NCI-H748 treated with DMSO at 0.1 percent for 48 hours (cell line): ENCODE measurements around the gene DEFB131B.
"Not testable (repeated sequence)": the region's sequence is repeated elsewhere in the genome, so short reads cannot be mapped to it uniquely, and the experiment has no call there.

Experiments used
- DNase-seq: peaks from one replicate; lab custom pipeline; 2025; lab: John Stamatoyannopoulos, UW

Gene DEFB131B

GRCh38 chr11:71878059-71878458 is at the start of gene DEFB131B:
Gene DEFB131B, plus strand, starts transcription at chr11:71878453. Its CDS starts 0 bp downstream, at chr11:71878453.
- not testable (repeated sequence) for DNase-seq

GRCh38 chr11:71829247-71829646 is 49.0 kb upstream of the DEFB131B start:
- not testable (repeated sequence) for DNase-seq

GRCh38 chr11:71829686-71830085 is 48.6 kb upstream of the DEFB131B start:
- DNase-seq = not testable (repeated sequence)

GRCh38 chr11:71832811-71833210 is 45.4 kb upstream of the DEFB131B start, which contains the start of gene DEFB108B:
Gene DEFB108B, plus strand, starts transcription at chr11:71833200. Its CDS starts 0 bp downstream, at chr11:71833200.
- DNase-seq = not testable (repeated sequence)

- DNase-seq = not testable (repeated sequence)
Observed at GRCh38 chr11:71842720-71843119, 35.5 kb upstream of the DEFB131B start.

GRCh38 chr11:71843355-71843754 is 34.9 kb upstream of the DEFB131B start:
- DNase-seq = not testable (repeated sequence)

- no peak for DNase-seq
Observed at GRCh38 chr11:71843858-71844257, 34.4 kb upstream of the DEFB131B start.

GRCh38 chr11:71853895-71854294 is 24.4 kb upstream of the DEFB131B start:
- DNase-seq = not testable (repeated sequence)

- not testable (repeated sequence) for DNase-seq
Observed at GRCh38 chr11:71855880-71856279, 22.4 kb upstream of the DEFB131B start.

GRCh38 chr11:71860835-71861234 is 17.4 kb upstream of the DEFB131B start:
- not testable (repeated sequence) for DNase-seq

- DNase-seq = peak; percentile 0
Observed at GRCh38 chr11:71863978-71864627, 14.2 kb upstream of the DEFB131B start.

- DNase-seq = not testable (repeated sequence)
Observed at GRCh38 chr11:71867209-71867608, 11.0 kb upstream of the DEFB131B start.

GRCh38 chr11:71869931-71870330 is 8.3 kb upstream of the DEFB131B start:
- DNase-seq = not testable (repeated sequence)

- not testable (repeated sequence) for DNase-seq
Observed at GRCh38 chr11:71870661-71871060, 7.6 kb upstream of the DEFB131B start.

GRCh38 chr11:71876262-71876661 is 2.0 kb upstream of the DEFB131B start:
- DNase-seq = not testable (repeated sequence)

GRCh38 chr11:71885806-71886205 is 7.6 kb downstream of the DEFB131B start:
- not testable (repeated sequence) for DNase-seq

- DNase-seq = not testable (repeated sequence)
Observed at GRCh38 chr11:71888335-71889010, 10.2 kb downstream of the DEFB131B start.

GRCh38 chr11:71889181-71889872 is 11.1 kb downstream of the DEFB131B start:
- not testable (repeated sequence) for DNase-seq

- DNase-seq = no peak
Observed at GRCh38 chr11:71895961-71896360, 17.7 kb downstream of the DEFB131B start.

- not testable (repeated sequence) for DNase-seq
Observed at GRCh38 chr11:71901137-71901536, 22.9 kb downstream of the DEFB131B start.

GRCh38 chr11:71908218-71908617 is 30.0 kb downstream of the DEFB131B start:
- DNase-seq = no peak

- DNase-seq = not testable (repeated sequence)
Observed at GRCh38 chr11:71910775-71911174, 32.5 kb downstream of the DEFB131B start.
